Esophagus squamous epithelium (tissue), 4 donors: ENCODE data around the gene FRMD5.

Experiments
- POLR2A ChIP-seq, 4 donors: fragments of 450-650 bp; IDR thresholded peaks; one replicate each; pipeline ENCODE4 v1.6.1; 2017; ENCODE audit warnings: antibody characterized with exemption in 4 of 4, mild to moderate bottlenecking in 4 of 4, moderate library complexity in 3 of 4
- TF ChIP-seq, protein P1 (sequence below), 6 experiments: fragments of 450-650 bp in 4 of 6; fragments of 200-600 bp in 2 of 6; sonication (generic) in 2 of 6; IDR thresholded peaks; one replicate each; pipeline ENCODE4 v1.5.1; 2016 to 2019; ENCODE audit warnings: antibody characterized with exemption in 6 of 6, mild to moderate bottlenecking in 4 of 6, moderate library complexity in 4 of 6

GRCh38 chr15:44177139-44177538, 17.9 kb downstream of the FRMD5 start:
- TF ChIP-seq, protein P1, sequence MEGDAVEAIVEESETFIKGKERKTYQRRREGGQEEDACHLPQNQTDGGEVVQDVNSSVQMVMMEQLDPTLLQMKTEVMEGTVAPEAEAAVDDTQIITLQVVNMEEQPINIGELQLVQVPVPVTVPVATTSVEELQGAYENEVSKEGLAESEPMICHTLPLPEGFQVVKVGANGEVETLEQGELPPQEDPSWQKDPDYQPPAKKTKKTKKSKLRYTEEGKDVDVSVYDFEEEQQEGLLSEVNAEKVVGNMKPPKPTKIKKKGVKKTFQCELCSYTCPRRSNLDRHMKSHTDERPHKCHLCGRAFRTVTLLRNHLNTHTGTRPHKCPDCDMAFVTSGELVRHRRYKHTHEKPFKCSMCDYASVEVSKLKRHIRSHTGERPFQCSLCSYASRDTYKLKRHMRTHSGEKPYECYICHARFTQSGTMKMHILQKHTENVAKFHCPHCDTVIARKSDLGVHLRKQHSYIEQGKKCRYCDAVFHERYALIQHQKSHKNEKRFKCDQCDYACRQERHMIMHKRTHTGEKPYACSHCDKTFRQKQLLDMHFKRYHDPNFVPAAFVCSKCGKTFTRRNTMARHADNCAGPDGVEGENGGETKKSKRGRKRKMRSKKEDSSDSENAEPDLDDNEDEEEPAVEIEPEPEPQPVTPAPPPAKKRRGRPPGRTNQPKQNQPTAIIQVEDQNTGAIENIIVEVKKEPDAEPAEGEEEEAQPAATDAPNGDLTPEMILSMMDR (IDR thresholded peaks at IDR 0.05): no peak
- TF ChIP-seq POLR2A (IDR thresholded peaks at IDR 0.05): no peak
